Heart right ventricle (tissue), 16 donors: ENCODE measurements around the gene STAT4. TPM values are rescaled to one million over a fixed set of nuclear protein-coding genes. Genes with fewer than 3 reads are reported as not detected.
A peak's percentile ranks its signal among the peaks of the same experiment; 100 is the strongest.

Experiments used
- ATAC-seq, 8 donors: fragments of 200-7000 bp; cut with Tn5 transposase; one replicate each; pipeline ENCODE4 v1.9.1; 2020; ENCODE audit warnings: mild to moderate bottlenecking in 8 of 8, moderate library complexity in 8 of 8, moderate number of reproducible peaks in 1 of 8
- DNase-seq, 2 donors: peaks; one replicate each; pipeline ENCODE4 v3.0.0-alpha.2; 2020
- H3K27ac ChIP-seq, 10 donors: fragments of 200-600 bp; sonication (generic) in 2 of 10; one replicate each; pipeline versions ENCODE4 v1.5.0 to v1.8.0; 2020 to 2022; ENCODE audit warnings: mild to moderate bottlenecking in 3 of 10
- H3K27me3 ChIP-seq, 7 donors: fragments of 200-600 bp; one replicate each; pipeline ENCODE4 v1.8.0; 2021 to 2022; ENCODE audit warnings: mild to moderate bottlenecking in 2 of 7
- H3K36me3 ChIP-seq, 9 donors: fragments of 200-600 bp; sonication (generic) in 1 of 9; one replicate each; pipeline versions ENCODE4 v1.5.0 to v1.8.0; 2020 to 2022; ENCODE audit warnings: mild to moderate bottlenecking in 2 of 9
- H3K4me1 ChIP-seq, 9 donors: fragments of 200-600 bp; sonication (generic) in 1 of 9; one replicate each; pipeline versions ENCODE4 v1.5.0 to v1.8.0; 2020 to 2022; ENCODE audit warnings: mild to moderate bottlenecking in 4 of 9
- H3K4me3 ChIP-seq, 10 donors: fragments of 200-600 bp; sonication (generic) in 2 of 10; one replicate each; pipeline versions ENCODE4 v1.5.0 to v1.8.0; 2020 to 2022; ENCODE audit warnings: mild to moderate bottlenecking in 7 of 10, moderate library complexity in 2 of 10
- H3K9me3 ChIP-seq, 11 donors: fragments of 200-600 bp in 10 of 11; sonication (generic) in 2 of 11; one replicate each; pipeline versions ENCODE4 v1.5.0 to v1.8.0; 2013 to 2022; ENCODE audit warnings: mild to moderate bottlenecking in 2 of 11, control low read depth in 1 of 11, moderate library complexity in 1 of 11
- CTCF ChIP-seq, 9 donors: fragments of 200-600 bp; sonication (generic) in 2 of 9; IDR thresholded peaks; one replicate each; pipeline versions ENCODE4 v1.5.0 to v1.8.0; 2021 to 2022; ENCODE audit warnings: antibody characterized with exemption in 9 of 9, mild to moderate bottlenecking in 5 of 9, moderate library complexity in 1 of 9
- WGBS, 2 donors: extraction: QIAGEN DNeasy Blood & Tissue Kit; methylation state at CpG; one replicate each; pipeline ENCODE4 v1.1.7; 2013; ENCODE audit warnings: inconsistent platforms in 1 of 2; 5-methylcytosine and 5-hydroxymethylcytosine counted together
- intact Hi-C, 10 donors: fragments of 100-400 bp; cut with DNase I; formaldehyde crosslinking; loops; one replicate each; pipeline versions ENCODE4 v1.11.1 to v1.14.2; 2022
- polyA plus RNA-seq, 2 donors: library from polyadenylated mRNA; stranded (reverse); fragments of 200-250 nt; gene quantifications; one replicate each; pipeline ENCODE4 v1.2.3, GENCODE V29; 2013
- total RNA-seq, 10 donors: library from RNA; stranded (reverse); fragmentation: NEBNext Ultra II Directional in 3 of 10; extraction: Animal tissue kit (Norgen Biotek cat#: 25700) in 3 of 10; gene quantifications; one replicate each; pipeline versions ENCODE4 v1.2.1 to v1.2.4, GENCODE V29; 2021 to 2023
- donor health status: Arrhythmogenic right ventricular cardiomyopathy.
- donor health status: ischemic (EF 13 %, LVEDD 7.1; RV severe dilation, severe dysfunction).
- donor health status: healthy with polysubstance abuse.
- donor health status: DM: no; HTN: yes; CAD: no.
- donor health status: DM: no; HTN: no; CAD: no.
- donor health status: ischemic (EF 25% LVEDD 6.9; RV normal size, moderate dysfunction).
- donor health status: ischemic (EF 25% LVEDD 5.7; RV mildly dilated, moderate dysfunction).
- donor health status: healthy.
- donor health status: DM: yes; HTN: yes; CAD: no.
- donor health status: Ischemic cardiomyopathy.
- donor health status: ischemic (EF 35%, LVEDD 5.7; RV mildly dilated, moderate dysfunction).
- donor health status: nonischemic (EF 11% LVEDD 7.7; RV severe dilation, severe dysfunction).
- donor health status: DM: yes; HTN: yes; CAD: no.
- donor health status: PGD.
- donor health status: ischemic (EF 29% LVEDD 5.4; RV normal size, mild dysfunction).
- donor health status: nonischemic (EF 23%, LVEDD 6.1; RV moderate dilation, normal function).

The STAT4 gene
- total and polyA plus RNA-seq, 12 donors: 0.52 to 9.4 (median 2.2) TPM

- peaks cover 0 to 24% (median 0%) of the 10 kb centered on the region in 9 donors for H3K36me3 ChIP-seq
- no peak for TF ChIP-seq CTCF (IDR thresholded peaks at IDR 0.05)
- ATAC-seq (no peak), DNase-seq (no peak)
- 94 to 96% methylated on average over 4 of the region's 4 CpGs for WGBS, 2 donors
- H3K9me3 ChIP-seq: no peaks in the 10 kb centered on the region
- H3K27ac ChIP-seq: no peak overlapping the region
- no peak overlapping the region for H3K4me3 ChIP-seq
- peaks cover 0 to 10% (median 1%) of the 10 kb centered on the region in 9 donors for H3K4me1 ChIP-seq
- H3K27me3 ChIP-seq: no peaks in the 10 kb centered on the region
- intact Hi-C loops: loop anchor here in 1 of 10 donors (10.0 kb wide), 1 partner anchor 81 kb away; no protein-coding TSS in a partner anchor
These were observed 4.9 kb downstream of the STAT4 start for GRCh38 chr2:191145769-191146471.

- DNase-seq (no peak), ATAC-seq (no peak)
- no peaks in the 10 kb centered on the region for H3K4me1 ChIP-seq
- intact Hi-C loops: loop anchor here in 1 of 10 donors (10.0 kb wide), 1 partner anchor 79 kb away; no protein-coding TSS in a partner anchor
- peaks cover 0 to 24% (median 0%) of the 10 kb centered on the region in 9 donors for H3K36me3 ChIP-seq
- no peak overlapping the region for H3K27ac ChIP-seq
- WGBS, 2 donors: 91 to 96% methylated on average over 4 of the region's 4 CpGs
- peaks cover 0 to 6% (median 0%) of the 10 kb centered on the region in 11 donors for H3K9me3 ChIP-seq
- no peak for TF ChIP-seq CTCF (IDR thresholded peaks at IDR 0.05)
- H3K27me3 ChIP-seq: no peaks in the 10 kb centered on the region
- no peak overlapping the region for H3K4me3 ChIP-seq
These were observed 6.6 kb downstream of the STAT4 start for GRCh38 chr2:191144217-191144616.

- WGBS, 2 donors: 96 to 98% methylated on average over 1 of the region's 1 CpG
- H3K27ac ChIP-seq: no peak overlapping the region
- DNase-seq (no peak), ATAC-seq (no peak)
- H3K9me3 ChIP-seq: peaks cover 0 to 6% (median 0%) of the 10 kb centered on the region in 11 donors
- TF ChIP-seq CTCF (IDR thresholded peaks at IDR 0.05): no peak
- no peak overlapping the region for H3K4me3 ChIP-seq
- H3K27me3 ChIP-seq: no peaks in the 10 kb centered on the region
- peaks cover 0 to 24% (median 0%) of the 10 kb centered on the region in 9 donors for H3K36me3 ChIP-seq
- intact Hi-C loops: loop anchor here in 1 of 10 donors (10.0 kb wide), 1 partner anchor 79 kb away; no protein-coding TSS in a partner anchor
- H3K4me1 ChIP-seq: no peaks in the 10 kb centered on the region
These were observed 7.0 kb downstream of the STAT4 start for GRCh38 chr2:191143791-191144190.

- H3K4me3 ChIP-seq: no peak overlapping the region
- peaks cover 0 to 2% (median 0%) of the 10 kb centered on the region in 11 donors for H3K9me3 ChIP-seq
- no peak for DNase-seq
- H3K4me1 ChIP-seq: peaks cover 0 to 10% (median 0%) of the 10 kb centered on the region in 9 donors
- H3K27ac ChIP-seq: peak overlapping the region in 1 of 10 donors; percentile 63
- TF ChIP-seq CTCF (IDR thresholded peaks at IDR 0.05): no peak
- no peak for ATAC-seq
- intact Hi-C loops: no loop called here
- no peaks in the 10 kb centered on the region for H3K27me3 ChIP-seq
- no peaks in the 10 kb centered on the region for H3K36me3 ChIP-seq
- 77 to 83% methylated on average over 2 of the region's 2 CpGs for WGBS, 2 donors
These were observed 21.9 kb downstream of the STAT4 start for GRCh38 chr2:191128911-191129304.
